ENCODE measurements around the gene REEP2. TPM values are rescaled to one million over a fixed set of nuclear protein-coding genes. Genes with fewer than 3 reads are reported as not detected.

REEP2 gene
- total and polyA plus RNA-seq, 4 experiments from 2014 or later = 0.57 TPM; not detected in 3

- no peak for DNase-seq
- Histone ChIP-seq H3K4me3 (ENCODE audit: low read length in 2 of 2) (no peak overlapping the region), H3K9me3 (ENCODE audit: control insufficient read depth in 1 of 2, low read length in 2 of 2) (no peaks in the 10 kb centered on the region), H3K27ac (ENCODE audit: low read depth, low read length) (no peak overlapping the region), H3K27me3 (ENCODE audit: insufficient read depth, low read length) (no peaks in the 10 kb centered on the region), H3K36me3 (ENCODE audit: insufficient read depth, low read length) (no peaks in the 10 kb centered on the region), H3K4me1 (ENCODE audit: insufficient read depth, low read length) (peaks cover 13% of the 10 kb centered on the region)
- H3K36me3 Mint-ChIP-seq = peaks cover 0 to 1% of the 10 kb centered on the region in 2 donors
- peaks cover 0 to 2% of the 10 kb centered on the region in 2 donors for H3K27me3 Mint-ChIP-seq
- intact Hi-C loops (cut with micrococcal nuclease) = no loop called here
- peak overlapping the region in 1 of 8 donors; percentile 21 for H3K4me3 Mint-ChIP-seq
- POLR2A ChIA-PET (ENCODE audit: partially characterized antibody) = no interaction called here
- peaks cover 0 to 2% (median 0%) of the 10 kb centered on the region in 8 donors for H3K9me3 Mint-ChIP-seq
- H3K4me1 Mint-ChIP-seq = peaks cover 7 to 22% (median 15%) of the 10 kb centered on the region in 4 donors
- CTCF ChIA-PET (ENCODE audit: partially characterized antibody) = interaction anchor here (0.6 kb wide), 1 partner anchor 139 kb away, joined by 4 read pairs; no protein-coding TSS in a partner anchor
- no peak overlapping the region for H3K27ac Mint-ChIP-seq
Observed at GRCh38 chr5:138441221-138441620, 2.4 kb downstream of the REEP2 start.

GRCh38 chr5:138444078-138444773 is 5.4 kb downstream of the REEP2 start:
- peak overlapping the region in 1 of 7 donors; percentile 19 for H3K27ac Mint-ChIP-seq
- no peaks in the 10 kb centered on the region for H3K9me3 Mint-ChIP-seq
- H3K27ac ChIP-seq (ENCODE audit: low read depth, low read length) = no peak overlapping the region
- H3K27me3 Mint-ChIP-seq = peaks cover 0 to 2% of the 10 kb centered on the region in 2 donors
- H3K36me3 ChIP-seq (ENCODE audit: insufficient read depth, low read length) = no peaks in the 10 kb centered on the region
- H3K4me1 ChIP-seq (ENCODE audit: insufficient read depth, low read length) = peaks cover 7% of the 10 kb centered on the region
- H3K4me1 Mint-ChIP-seq = peaks cover 0 to 4% (median 3%) of the 10 kb centered on the region in 4 donors
- no peaks in the 10 kb centered on the region for H3K27me3 ChIP-seq (ENCODE audit: insufficient read depth, low read length)
- H3K36me3 Mint-ChIP-seq = no peaks in the 10 kb centered on the region
- no peak for DNase-seq
- CTCF ChIA-PET (ENCODE audit: partially characterized antibody) = interaction anchor here (1.3 to 2.7 kb wide), 3 partner anchors 19 to 60 kb away, joined by 3 to 7 read pairs (median 6); partner anchors contain the start of gene EGR1
- POLR2A ChIA-PET (ENCODE audit: partially characterized antibody) = no interaction called here
- no peak overlapping the region for H3K4me3 ChIP-seq (ENCODE audit: low read length in 2 of 2)
- no peak overlapping the region for H3K4me3 Mint-ChIP-seq
- no peaks in the 10 kb centered on the region for H3K9me3 ChIP-seq (ENCODE audit: control insufficient read depth in 1 of 2, low read length in 2 of 2)
- intact Hi-C loops (cut with micrococcal nuclease) = no loop called here

- no peaks in the 10 kb centered on the region for H3K9me3 ChIP-seq (ENCODE audit: control insufficient read depth in 1 of 2, low read length in 2 of 2)
- H3K27ac ChIP-seq (ENCODE audit: low read depth, low read length) = no peak overlapping the region
- Mint-ChIP-seq H3K4me1 (peaks cover 2 to 5% (median 3%) of the 10 kb centered on the region in 4 donors), H3K9me3 (no peaks in the 10 kb centered on the region), H3K4me3 (no peak overlapping the region), H3K27ac (no peak overlapping the region), H3K36me3 (no peaks in the 10 kb centered on the region), H3K27me3 (peaks cover 2% of the 10 kb centered on the region in 2 donors)
- ChIA-PET CTCF (ENCODE audit: partially characterized antibody) (interaction anchor here (1.3 to 2.7 kb wide), 2 partner anchors 18 to 59 kb away, joined by 6 to 7 read pairs; no protein-coding TSS in a partner anchor), POLR2A (ENCODE audit: partially characterized antibody) (no interaction called here)
- intact Hi-C loops (cut with micrococcal nuclease) = no loop called here
- H3K27me3 ChIP-seq (ENCODE audit: insufficient read depth, low read length) = no peaks in the 10 kb centered on the region
- DNase-seq = peak in 1 of 5 donors; percentile 33
- peaks cover 5% of the 10 kb centered on the region for H3K4me1 ChIP-seq (ENCODE audit: insufficient read depth, low read length)
- no peak overlapping the region for H3K4me3 ChIP-seq (ENCODE audit: low read length in 2 of 2)
- no peaks in the 10 kb centered on the region for H3K36me3 ChIP-seq (ENCODE audit: insufficient read depth, low read length)
Observed at GRCh38 chr5:138444774-138445546, 6.1 kb downstream of the REEP2 start.

GRCh38 chr5:138445547-138446271 is 6.9 kb downstream of the REEP2 start:
- POLR2A ChIA-PET (ENCODE audit: partially characterized antibody) = no interaction called here
- peaks cover 5 to 7% (median 6%) of the 10 kb centered on the region in 4 donors for H3K4me1 Mint-ChIP-seq
- CTCF ChIA-PET (ENCODE audit: partially characterized antibody) = interaction anchor here (2.7 kb wide), 1 partner anchor 17 kb away, joined by 7 read pairs; no protein-coding TSS in a partner anchor
- no peak overlapping the region for H3K27ac Mint-ChIP-seq
- no peaks in the 10 kb centered on the region for H3K27me3 ChIP-seq (ENCODE audit: insufficient read depth, low read length)
- H3K9me3 ChIP-seq (ENCODE audit: control insufficient read depth in 1 of 2, low read length in 2 of 2) = no peaks in the 10 kb centered on the region
- no peak overlapping the region for H3K4me3 ChIP-seq (ENCODE audit: low read length in 2 of 2)
- no peak overlapping the region for H3K27ac ChIP-seq (ENCODE audit: low read depth, low read length)
- H3K4me1 ChIP-seq (ENCODE audit: insufficient read depth, low read length) = peaks cover 8% of the 10 kb centered on the region
- H3K4me3 Mint-ChIP-seq = no peak overlapping the region
- H3K36me3 ChIP-seq (ENCODE audit: insufficient read depth, low read length) = no peaks in the 10 kb centered on the region
- no peaks in the 10 kb centered on the region for H3K9me3 Mint-ChIP-seq
- intact Hi-C loops (cut with micrococcal nuclease) = no loop called here
- no peak for DNase-seq
- peaks cover 0 to 4% of the 10 kb centered on the region in 2 donors for H3K27me3 Mint-ChIP-seq
- no peaks in the 10 kb centered on the region for H3K36me3 Mint-ChIP-seq

GRCh38 chr5:138448070-138448469 is 9.2 kb downstream of the REEP2 start:
- ChIA-PET POLR2A (ENCODE audit: partially characterized antibody) (interaction anchor here (0.8 to 3.4 kb wide), 2 partner anchors 17 to 55 kb away, joined by 3 to 16 read pairs; partner anchors contain the start of gene EGR1), CTCF (ENCODE audit: partially characterized antibody) (interaction anchor here (1.0 to 21.4 kb wide), 9 partner anchors 9 to 96 kb away, joined by 3 to 507 read pairs (median 11); partner anchors contain the start of gene EGR1)
- Histone ChIP-seq H3K36me3 (ENCODE audit: insufficient read depth, low read length) (no peaks in the 10 kb centered on the region), H3K9me3 (ENCODE audit: control insufficient read depth in 1 of 2, low read length in 2 of 2) (no peaks in the 10 kb centered on the region), H3K4me1 (ENCODE audit: insufficient read depth, low read length) (peaks cover 8% of the 10 kb centered on the region), H3K27me3 (ENCODE audit: insufficient read depth, low read length) (no peaks in the 10 kb centered on the region), H3K27ac (ENCODE audit: low read depth, low read length) (no peak overlapping the region), H3K4me3 (ENCODE audit: low read length in 2 of 2) (no peak overlapping the region)
- DNase-seq = no peak
- H3K4me3 Mint-ChIP-seq = no peak overlapping the region
- peaks cover 2 to 4% of the 10 kb centered on the region in 2 donors for H3K27me3 Mint-ChIP-seq
- H3K9me3 Mint-ChIP-seq = no peaks in the 10 kb centered on the region
- H3K4me1 Mint-ChIP-seq = peaks cover 7 to 13% (median 10%) of the 10 kb centered on the region in 4 donors
- intact Hi-C loops (cut with micrococcal nuclease) = no loop called here
- no peak overlapping the region for H3K27ac Mint-ChIP-seq
- H3K36me3 Mint-ChIP-seq = no peaks in the 10 kb centered on the region

- H3K27me3 ChIP-seq (ENCODE audit: insufficient read depth, low read length) = no peaks in the 10 kb centered on the region
- no peaks in the 10 kb centered on the region for H3K9me3 Mint-ChIP-seq
- peaks cover 2 to 4% of the 10 kb centered on the region in 2 donors for H3K27me3 Mint-ChIP-seq
- POLR2A ChIA-PET (ENCODE audit: partially characterized antibody) = interaction anchor here (1.6 to 3.4 kb wide), 3 partner anchors 11 to 55 kb away, joined by 6 to 16 read pairs (median 7); partner anchors contain the start of genes EGR1 and REEP2
- H3K36me3 Mint-ChIP-seq = no peaks in the 10 kb centered on the region
- H3K36me3 ChIP-seq (ENCODE audit: insufficient read depth, low read length) = no peaks in the 10 kb centered on the region
- peaks cover 8% of the 10 kb centered on the region for H3K4me1 ChIP-seq (ENCODE audit: insufficient read depth, low read length)
- peaks cover 7 to 13% (median 10%) of the 10 kb centered on the region in 4 donors for H3K4me1 Mint-ChIP-seq
- intact Hi-C loops (cut with micrococcal nuclease) = no loop called here
- H3K27ac ChIP-seq (ENCODE audit: low read depth, low read length) = no peak overlapping the region
- H3K27ac Mint-ChIP-seq = peak overlapping the region in 1 of 7 donors; percentile 68
- H3K9me3 ChIP-seq (ENCODE audit: control insufficient read depth in 1 of 2, low read length in 2 of 2) = no peaks in the 10 kb centered on the region
- no peak overlapping the region for H3K4me3 Mint-ChIP-seq
- H3K4me3 ChIP-seq (ENCODE audit: low read length in 2 of 2) = no peak overlapping the region
- DNase-seq = peak in 1 of 5 donors; percentile 30
- CTCF ChIA-PET (ENCODE audit: partially characterized antibody) = interaction anchor here (0.7 to 21.4 kb wide), 21 partner anchors 8 to 814 kb away, joined by 3 to 507 read pairs (median 4); partner anchors contain the start of genes EGR1 and REEP2
Observed at GRCh38 chr5:138448481-138449398, 9.9 kb downstream of the REEP2 start.

All from CD4-positive, alpha-beta memory T cell (primary cell).